Psoas muscle (tissue), 8 donors: Measurements from ENCODE around the gene COBLL1. TPM values are rescaled to one million over a fixed set of nuclear protein-coding genes. Genes with fewer than 3 reads are reported as not detected.

Experiments
- ATAC-seq, 4 donors: fragments of 200-7000 bp; cut with Tn5 transposase; one replicate each; pipeline ENCODE4 v1.9.1; 2020; ENCODE audit warnings: moderate library complexity in 3 of 4, mild to moderate bottlenecking in 2 of 4
- DNase-seq, 2 donors: peaks; one replicate each; pipeline ENCODE4 v3.0.0-alpha.2; 2020
- H3K27ac ChIP-seq: fragments of 200-600 bp; one replicate; pipeline ENCODE4 v1.8.0; 2022
- H3K27me3 ChIP-seq, 3 donors: fragments of 200-600 bp in 1 of 3; one replicate each; pipeline versions ENCODE4 v1.6.1 to v1.8.0; 2013 to 2022; ENCODE audit warnings: low read length in 2 of 3, mild to moderate bottlenecking in 2 of 3, moderate library complexity in 1 of 3; ENCODE audit not compliant: insufficient read depth in 3 of 3
- H3K36me3 ChIP-seq, 2 donors: fragments of 200-600 bp in 1 of 2; one replicate each; pipeline versions ENCODE4 v1.6.1 to v1.8.0; 2013 to 2022; ENCODE audit warnings: low read depth in 1 of 2, mild to moderate bottlenecking in 1 of 2, moderate library complexity in 1 of 2; ENCODE audit not compliant: insufficient read depth in 1 of 2
- H3K4me1 ChIP-seq: fragments of 200-600 bp; one replicate; pipeline ENCODE4 v1.8.0; 2022
- H3K4me3 ChIP-seq: fragments of 200-600 bp; one replicate; pipeline ENCODE4 v1.8.0; 2022; ENCODE audit warnings: mild to moderate bottlenecking
- H3K9me3 ChIP-seq: fragments of 200-600 bp; one replicate; pipeline ENCODE4 v1.8.0; 2022
- WGBS, 3 donors: extraction: QIAGEN DNeasy Blood & Tissue Kit; methylation state at CpG; one replicate each; pipeline versions ENCODE4 v1.1.6 to v1.1.7; 2013; 5-methylcytosine and 5-hydroxymethylcytosine counted together
- intact Hi-C, 2 donors: fragments of 100-400 bp; cut with DNase I; formaldehyde crosslinking; loops; one replicate each; pipeline versions ENCODE4 v1.11.0 to v1.14.2; 2022
- polyA plus RNA-seq, 3 donors: library from polyadenylated mRNA; stranded (reverse); fragments of 200-250 nt; gene quantifications; one replicate each; pipeline ENCODE4 v1.2.3, GENCODE V29; 2013
- total RNA-seq, 4 donors: library from RNA; stranded (reverse); fragmentation: NEBNext Ultra II Directional in 2 of 4; extraction: Animal tissue kit (Norgen Biotek cat#: 25700) in 2 of 4; gene quantifications; one replicate each; pipeline versions ENCODE4 v1.2.1 to v1.2.4, GENCODE V29; 2021 to 2023
- TF ChIP-seq, protein P1 (sequence below): fragments of 200-600 bp; IDR thresholded peaks from one replicate; pipeline ENCODE4 v1.8.0; 2022; ENCODE audit warnings: antibody characterized with exemption
- donor health status: healthy with polysubstance abuse.
- donor health status: DM: no; HTN: no; CAD: no; lungs with moderate emphysema.
- donor health status: Bipolar disorder and iron deficiency.
- donor health status: healthy.
- donor health status: DM: yes; HTN: yes; CAD: no.
- donor health status: DM: no; HTN: no; CAD: no.
- donor health status: DM: no; HTN: no; CAD: no.
- donor health status: DM: yes; HTN: yes; CAD: no.

COBLL1 gene
- total and polyA plus RNA-seq, 7 donors: 1.5 to 6.1 (median 3.4) TPM

DNA sequence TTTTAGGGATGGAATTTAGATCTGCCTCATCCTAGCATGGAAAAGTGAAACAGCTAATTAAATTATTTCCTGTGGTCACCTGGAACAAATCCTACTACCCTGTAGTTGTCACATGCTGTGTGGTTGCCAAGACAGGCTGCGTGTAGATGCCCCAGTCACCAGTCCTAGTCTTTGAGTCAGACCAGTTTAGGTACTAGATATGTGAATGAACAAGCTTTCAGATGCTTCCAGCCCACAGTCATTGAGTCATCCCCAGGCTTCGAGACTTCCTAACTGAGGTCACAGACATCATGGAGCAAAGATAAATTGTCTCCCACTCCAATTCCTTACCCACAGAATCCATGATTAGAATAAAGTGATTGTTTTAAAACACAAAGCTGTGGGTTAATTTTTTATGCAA lies 184.5 kb downstream of the COBLL1 start:
- 76 to 95% (median 92%) methylated on average over 2 of the region's 2 CpGs for WGBS, 3 donors
- Histone ChIP-seq H3K9me3 (no peaks in the 10 kb centered on the region), H3K4me3 (no peak overlapping the region), H3K27me3 (no peaks in the 10 kb centered on the region), H3K27ac (no peak overlapping the region), H3K36me3 (no peaks in the 10 kb centered on the region), H3K4me1 (peaks cover 5% of the 10 kb centered on the region)
- TF ChIP-seq, protein P1, sequence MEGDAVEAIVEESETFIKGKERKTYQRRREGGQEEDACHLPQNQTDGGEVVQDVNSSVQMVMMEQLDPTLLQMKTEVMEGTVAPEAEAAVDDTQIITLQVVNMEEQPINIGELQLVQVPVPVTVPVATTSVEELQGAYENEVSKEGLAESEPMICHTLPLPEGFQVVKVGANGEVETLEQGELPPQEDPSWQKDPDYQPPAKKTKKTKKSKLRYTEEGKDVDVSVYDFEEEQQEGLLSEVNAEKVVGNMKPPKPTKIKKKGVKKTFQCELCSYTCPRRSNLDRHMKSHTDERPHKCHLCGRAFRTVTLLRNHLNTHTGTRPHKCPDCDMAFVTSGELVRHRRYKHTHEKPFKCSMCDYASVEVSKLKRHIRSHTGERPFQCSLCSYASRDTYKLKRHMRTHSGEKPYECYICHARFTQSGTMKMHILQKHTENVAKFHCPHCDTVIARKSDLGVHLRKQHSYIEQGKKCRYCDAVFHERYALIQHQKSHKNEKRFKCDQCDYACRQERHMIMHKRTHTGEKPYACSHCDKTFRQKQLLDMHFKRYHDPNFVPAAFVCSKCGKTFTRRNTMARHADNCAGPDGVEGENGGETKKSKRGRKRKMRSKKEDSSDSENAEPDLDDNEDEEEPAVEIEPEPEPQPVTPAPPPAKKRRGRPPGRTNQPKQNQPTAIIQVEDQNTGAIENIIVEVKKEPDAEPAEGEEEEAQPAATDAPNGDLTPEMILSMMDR: no peak
- intact Hi-C loops: loop anchor here in 1 of 2 donors (10.0 kb wide), 1 partner anchor 92 kb away; no protein-coding TSS in a partner anchor
- DNase-seq (no peak), ATAC-seq (no peak)

DNA sequence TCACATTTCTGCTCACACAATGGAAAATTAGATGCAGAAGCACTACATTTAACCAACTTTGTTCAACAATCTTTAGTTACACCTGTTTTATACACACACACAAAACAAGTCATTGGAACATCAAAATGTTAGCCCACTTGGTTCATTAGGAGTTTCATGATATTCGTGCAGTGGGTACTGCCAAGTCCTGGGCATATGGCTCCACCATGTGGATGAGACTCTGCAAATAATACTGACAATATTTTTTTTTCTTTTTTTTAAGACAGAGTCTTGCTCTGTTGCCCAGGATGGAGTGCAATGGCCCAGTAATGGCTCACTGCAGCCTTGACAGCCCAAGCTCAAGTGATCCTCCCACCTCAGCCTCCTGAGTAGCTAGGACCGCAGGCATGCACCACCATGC lies 185.9 kb downstream of the COBLL1 start:
- no peak for ATAC-seq
- TF ChIP-seq, protein P1: no peak
- no peak overlapping the region for H3K4me3 ChIP-seq
- WGBS, 3 donors: 77 to 83% (median 81%) methylated on average over 2 of the region's 2 CpGs
- no peaks in the 10 kb centered on the region for H3K4me1 ChIP-seq
- no peaks in the 10 kb centered on the region for H3K27me3 ChIP-seq
- intact Hi-C loops: loop anchor here in 1 of 2 donors (10.0 kb wide), 1 partner anchor 91 kb away; no protein-coding TSS in a partner anchor
- H3K27ac ChIP-seq: no peak overlapping the region
- H3K36me3 ChIP-seq: no peaks in the 10 kb centered on the region
- DNase-seq: no peak
- H3K9me3 ChIP-seq: peaks cover 9% of the 10 kb centered on the region

DNA sequence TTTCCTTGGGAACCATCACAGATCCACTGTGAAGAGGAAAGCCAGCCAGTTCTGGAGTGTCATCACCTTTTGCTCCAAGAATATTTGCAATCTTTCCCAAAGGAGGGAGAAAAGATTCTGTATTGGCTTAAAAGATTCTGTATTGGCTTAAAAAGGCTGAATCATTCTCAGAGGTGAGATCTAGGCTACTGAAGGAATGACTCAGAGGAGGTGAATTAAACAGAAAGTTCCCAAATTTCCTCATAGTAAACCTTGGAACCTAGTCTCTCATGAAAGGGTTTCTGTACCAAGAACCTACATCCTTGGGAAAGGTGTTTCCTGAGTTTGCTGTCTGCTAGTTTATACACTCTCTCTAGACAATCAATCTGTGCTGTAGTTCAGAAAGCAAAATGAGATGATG lies 186.3 kb downstream of the COBLL1 start:
- ATAC-seq (no peak), DNase-seq (no peak)
- TF ChIP-seq, protein P1: no peak
- H3K27ac ChIP-seq: no peak overlapping the region
- H3K36me3 ChIP-seq: no peaks in the 10 kb centered on the region
- no peaks in the 10 kb centered on the region for H3K27me3 ChIP-seq
- H3K9me3 ChIP-seq: peaks cover 9% of the 10 kb centered on the region
- H3K4me1 ChIP-seq: no peaks in the 10 kb centered on the region
- intact Hi-C loops: loop anchor here in 1 of 2 donors (10.0 kb wide), 1 partner anchor 91 kb away; no protein-coding TSS in a partner anchor
- H3K4me3 ChIP-seq: no peak overlapping the region

DNA sequence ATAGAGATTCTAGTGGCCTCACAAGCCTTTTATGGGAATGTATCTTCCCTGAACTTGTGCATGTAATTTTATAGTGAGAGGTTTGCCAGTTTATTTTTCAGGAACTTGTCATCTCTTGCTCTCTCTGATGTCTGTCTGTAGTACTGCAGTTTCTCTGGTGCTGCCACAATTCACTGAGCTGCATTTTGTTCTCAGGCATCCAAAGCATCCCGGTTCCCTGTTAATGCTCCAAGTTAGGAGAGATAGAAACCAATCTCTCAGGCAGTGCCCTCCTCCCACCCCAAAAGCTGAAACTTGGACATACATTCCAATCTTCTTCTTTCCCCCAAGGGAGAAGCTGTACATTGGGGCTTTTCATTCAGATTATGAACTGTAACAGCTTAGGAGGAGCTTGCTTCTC lies 190.3 kb downstream of the COBLL1 start:
- intact Hi-C loops: loop anchor here in 1 of 2 donors (10.0 kb wide), 1 partner anchor 87 kb away; no protein-coding TSS in a partner anchor
- 52 to 77% (median 61%) methylated on average over 1 of the region's 1 CpG for WGBS, 3 donors
- DNase-seq: no peak
- H3K9me3 ChIP-seq: peaks cover 37% of the 10 kb centered on the region
- no peak for ATAC-seq
- no peak overlapping the region for H3K4me3 ChIP-seq
- no peak overlapping the region for H3K27ac ChIP-seq
- no peaks in the 10 kb centered on the region for H3K4me1 ChIP-seq
- TF ChIP-seq, protein P1: no peak
- no peaks in the 10 kb centered on the region for H3K27me3 ChIP-seq
- no peaks in the 10 kb centered on the region for H3K36me3 ChIP-seq

DNA sequence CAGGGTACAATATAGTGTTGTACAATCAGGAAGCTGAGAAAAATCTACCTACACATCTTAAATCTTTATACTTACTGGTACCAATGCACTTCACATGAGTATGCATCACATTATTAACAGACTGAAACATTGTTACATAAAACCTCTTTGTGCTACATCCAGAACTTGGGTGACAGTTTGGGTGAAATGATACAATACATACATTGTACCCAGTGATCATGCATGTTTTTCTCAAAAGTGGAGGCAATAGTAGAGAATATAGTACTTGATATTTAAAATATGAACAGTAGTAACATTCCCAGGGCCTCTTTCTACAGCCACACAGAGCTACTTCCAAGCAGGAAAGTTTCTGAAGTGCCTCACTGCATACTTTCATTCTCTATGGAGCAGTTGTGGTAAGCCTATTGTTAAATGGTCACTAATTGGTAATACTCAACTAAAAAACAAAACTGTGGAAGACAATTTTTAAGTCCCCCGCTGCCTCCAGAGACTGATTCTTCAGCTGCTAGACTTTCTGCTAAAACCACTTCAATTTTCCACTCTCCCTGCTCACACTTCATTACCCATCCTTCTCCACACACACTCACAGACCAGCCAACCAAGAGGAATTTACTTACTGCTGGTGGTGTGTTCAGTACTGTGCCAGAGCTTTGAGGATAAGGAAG lies 197.5 kb downstream of the COBLL1 start:
- 66 to 76% (median 71%) methylated on average over 1 of the region's 1 CpG for WGBS, 3 donors
- intact Hi-C loops: no loop called here

More for the DNA sequence above, 197.5 kb downstream of the COBLL1 start:
- ATAC-seq: no peak
- H3K27ac ChIP-seq: no peak overlapping the region
- no peaks in the 10 kb centered on the region for H3K4me1 ChIP-seq
- TF ChIP-seq, protein P1: no peak
- no peaks in the 10 kb centered on the region for H3K27me3 ChIP-seq
- H3K4me3 ChIP-seq: no peak overlapping the region
- H3K9me3 ChIP-seq: peaks cover 17% of the 10 kb centered on the region
- no peak for DNase-seq
- no peaks in the 10 kb centered on the region for H3K36me3 ChIP-seq
